DMS53 (cell line): ENCODE data around the gene HIGD2A.

Source experiments
- DNase-seq: peaks from one replicate; lab custom pipeline; 2025; lab: John Stamatoyannopoulos, UW

The HIGD2A gene

GRCh38 chr5:176415952-176416924 lies 27.7 kb downstream of the HIGD2A start, which contains the start of gene CLTB:
Gene CLTB (minus strand): TSS chr5:176416539. CDS start chr5:176416363, 176 bp downstream.
- DNase-seq, result peak; percentile 97

DNA sequence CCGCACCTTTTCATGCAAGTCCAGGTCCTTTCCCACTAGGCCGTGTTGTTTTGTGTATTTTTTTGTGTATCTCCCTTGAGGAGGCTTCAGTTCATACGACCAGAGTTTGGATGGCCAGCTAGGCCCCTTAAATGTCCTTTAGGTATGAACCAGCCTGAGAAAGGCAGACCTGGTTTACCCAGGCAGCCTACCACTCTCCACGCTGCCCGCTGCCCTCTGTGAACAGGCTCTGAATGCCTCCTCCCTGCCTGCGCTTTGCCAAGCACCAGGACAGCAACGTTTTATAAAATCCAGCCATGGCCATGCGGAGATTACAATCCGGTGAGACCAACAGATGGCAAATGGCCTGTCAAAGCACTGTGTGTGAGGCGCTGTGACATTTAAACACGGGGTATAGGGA lies 28.4 kb downstream of the HIGD2A start:
- no peak for DNase-seq

GRCh38 chr5:176418251-176418650 lies 29.7 kb downstream of the HIGD2A start:
- no peak for DNase-seq

- DNase-seq, result no peak
Measured at GRCh38 chr5:176420086-176420485, 31.5 kb downstream of the HIGD2A start.

DNA sequence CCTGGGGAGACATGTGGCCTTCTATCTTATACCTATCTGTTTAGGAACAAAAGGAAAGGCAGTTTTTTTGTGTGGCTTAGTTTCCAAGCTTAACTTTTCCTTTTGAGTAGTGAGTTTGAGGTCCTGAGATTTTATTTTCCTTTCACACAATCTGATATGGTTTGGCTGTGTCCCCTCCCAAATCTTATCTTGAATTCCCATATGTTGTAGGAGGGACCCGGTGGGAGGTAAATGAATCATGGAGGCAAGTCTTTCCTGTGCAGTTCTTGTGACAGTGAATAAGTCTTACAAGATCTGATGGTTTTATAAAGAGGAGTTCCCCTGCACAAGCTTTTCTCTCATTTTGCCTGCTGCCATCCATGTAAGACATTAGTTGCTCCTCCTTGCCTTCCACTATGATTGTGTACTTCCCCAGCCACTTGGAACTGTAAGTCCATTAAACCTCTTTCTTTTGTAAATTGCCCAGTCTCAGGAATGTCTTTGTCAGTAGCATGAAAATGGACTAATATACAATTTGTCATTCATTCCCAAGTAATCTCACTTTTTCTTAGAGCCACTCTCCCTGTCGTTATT lies 32.5 kb downstream of the HIGD2A start:
- DNase-seq, result no peak

DNA sequence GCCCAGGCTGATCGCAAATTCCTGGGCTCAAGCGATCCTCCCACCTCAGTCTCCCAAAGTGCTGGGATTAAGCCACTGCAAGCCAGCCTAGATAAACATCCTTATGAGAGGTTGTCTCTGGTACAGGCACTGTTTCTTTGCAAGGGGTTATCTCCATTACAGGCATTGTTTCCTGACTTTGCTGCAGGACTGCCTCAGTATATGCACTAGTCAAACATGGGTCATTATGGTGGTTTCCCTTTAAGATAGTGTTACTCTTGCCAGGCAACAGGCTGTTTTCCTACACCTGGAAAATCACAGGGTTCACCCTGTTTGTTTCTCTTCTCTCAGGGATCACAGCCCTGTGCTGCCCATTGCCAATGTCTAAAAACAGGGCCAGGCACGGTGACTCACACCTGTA lies 35.6 kb downstream of the HIGD2A start:
- DNase-seq, result no peak

DNA sequence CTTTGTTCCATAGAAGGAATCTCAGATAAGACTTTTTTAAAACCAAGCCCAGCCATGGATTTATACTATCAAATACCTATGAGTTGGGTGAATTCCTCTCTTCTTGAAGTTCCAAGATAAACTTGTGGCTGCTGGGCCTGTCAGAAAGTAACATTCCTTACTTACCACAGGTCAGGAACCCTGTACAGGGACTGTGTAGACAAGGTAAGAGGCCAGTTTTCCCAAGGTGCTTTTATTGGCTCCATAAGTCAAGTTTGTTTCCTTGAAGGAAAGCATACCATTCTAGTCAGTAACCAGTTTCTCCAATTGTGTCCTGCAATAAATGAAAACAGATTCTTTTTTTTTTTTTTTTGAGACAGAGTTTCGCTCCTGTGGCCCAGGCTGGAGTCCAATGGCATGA lies 36.6 kb downstream of the HIGD2A start:
- DNase-seq, result no peak

DNA sequence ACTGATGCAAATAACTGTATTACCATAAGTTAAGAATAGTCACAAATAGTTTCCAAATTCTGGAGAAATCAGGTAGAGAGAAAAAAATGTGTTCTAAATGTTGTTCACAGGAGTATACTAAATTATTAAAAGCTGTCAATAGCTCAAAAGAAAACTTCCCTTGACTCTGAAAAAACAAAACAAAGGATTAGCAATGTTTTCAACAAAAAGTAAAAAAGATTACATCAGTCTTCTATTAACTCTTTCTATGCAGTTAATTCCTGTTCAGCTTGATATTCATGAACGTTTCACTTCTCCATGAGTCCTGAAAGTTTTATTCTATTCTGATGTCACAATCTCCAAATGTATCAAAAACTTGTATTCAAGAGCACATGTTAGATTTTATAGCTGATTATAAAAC lies 37.2 kb downstream of the HIGD2A start:
- no peak for DNase-seq

- no peak for DNase-seq
Measured at GRCh38 chr5:176426876-176427275, 38.3 kb downstream of the HIGD2A start.

DNA sequence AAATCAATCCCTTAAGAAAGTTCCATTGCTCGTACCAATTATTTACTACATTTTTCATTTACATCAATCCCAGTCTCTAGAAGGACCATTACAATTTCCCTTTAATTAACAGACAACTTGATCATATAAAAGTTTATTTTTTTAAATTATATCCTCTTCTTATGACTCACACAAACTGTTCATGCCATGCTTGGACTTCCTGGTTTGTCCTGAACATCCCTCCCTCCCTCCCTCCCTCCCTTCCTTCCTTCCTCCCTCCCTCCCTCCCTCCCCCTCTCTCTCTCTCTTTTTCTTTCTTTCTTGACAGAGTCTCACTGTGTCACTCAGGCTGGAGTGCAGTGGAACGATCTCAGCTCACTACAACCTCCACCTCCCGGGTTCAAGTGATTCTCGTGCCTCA lies 39.4 kb downstream of the HIGD2A start:
- DNase-seq, result peak; percentile 29

- DNase-seq, result no peak
Measured at GRCh38 chr5:176429972-176430371, 41.4 kb downstream of the HIGD2A start.

DNA sequence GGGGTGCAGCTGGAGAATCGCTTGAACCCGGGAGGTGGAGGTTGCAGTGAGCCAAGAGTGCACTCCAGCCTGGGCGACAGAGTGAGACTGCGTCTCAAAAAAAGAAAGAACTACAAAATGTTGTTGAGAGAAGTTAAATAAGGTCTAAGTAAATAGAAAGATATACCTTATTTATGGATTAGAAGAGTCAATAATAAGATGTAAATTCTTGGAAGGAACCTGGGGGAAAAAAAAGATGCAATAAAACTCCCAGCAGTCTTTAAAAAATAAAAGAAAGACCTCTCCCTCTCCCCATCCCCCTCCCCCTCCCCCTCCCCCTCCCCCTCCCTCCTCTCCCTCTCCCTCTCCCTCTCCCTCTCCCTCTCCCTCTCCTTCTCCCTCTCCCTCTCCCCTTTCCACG lies 44.2 kb downstream of the HIGD2A start:
- no peak for DNase-seq

DNA sequence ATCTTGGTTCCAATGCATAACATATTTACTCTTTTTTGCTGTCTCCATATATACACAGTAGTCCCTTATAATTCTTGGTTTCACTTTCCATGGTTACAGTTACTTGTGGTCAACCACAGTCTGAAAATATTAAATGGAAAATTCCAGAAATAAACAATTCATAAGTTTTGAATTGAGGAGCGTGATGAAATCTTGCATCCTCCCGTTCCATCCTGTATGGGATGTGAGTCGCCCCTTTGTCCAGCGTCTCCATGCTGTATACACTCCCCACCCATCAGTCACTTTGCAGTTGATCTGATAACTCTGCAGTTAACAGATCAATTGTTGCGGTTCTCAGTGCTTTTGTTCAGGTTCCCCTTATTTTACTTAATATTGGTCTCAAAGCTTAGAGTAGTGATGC lies 48.1 kb downstream of the HIGD2A start:
- peak; percentile 24 for DNase-seq

- peak; percentile 71 for DNase-seq
Measured at GRCh38 chr5:176438959-176439757, 50.6 kb downstream of the HIGD2A start.
